ENCODE data around the gene SYNPO2L.
"Not testable (repeated sequence)": the region's sequence is repeated elsewhere in the genome, so short reads cannot be mapped to it uniquely, and the experiment has no call there.

SYNPO2L gene, protein sequence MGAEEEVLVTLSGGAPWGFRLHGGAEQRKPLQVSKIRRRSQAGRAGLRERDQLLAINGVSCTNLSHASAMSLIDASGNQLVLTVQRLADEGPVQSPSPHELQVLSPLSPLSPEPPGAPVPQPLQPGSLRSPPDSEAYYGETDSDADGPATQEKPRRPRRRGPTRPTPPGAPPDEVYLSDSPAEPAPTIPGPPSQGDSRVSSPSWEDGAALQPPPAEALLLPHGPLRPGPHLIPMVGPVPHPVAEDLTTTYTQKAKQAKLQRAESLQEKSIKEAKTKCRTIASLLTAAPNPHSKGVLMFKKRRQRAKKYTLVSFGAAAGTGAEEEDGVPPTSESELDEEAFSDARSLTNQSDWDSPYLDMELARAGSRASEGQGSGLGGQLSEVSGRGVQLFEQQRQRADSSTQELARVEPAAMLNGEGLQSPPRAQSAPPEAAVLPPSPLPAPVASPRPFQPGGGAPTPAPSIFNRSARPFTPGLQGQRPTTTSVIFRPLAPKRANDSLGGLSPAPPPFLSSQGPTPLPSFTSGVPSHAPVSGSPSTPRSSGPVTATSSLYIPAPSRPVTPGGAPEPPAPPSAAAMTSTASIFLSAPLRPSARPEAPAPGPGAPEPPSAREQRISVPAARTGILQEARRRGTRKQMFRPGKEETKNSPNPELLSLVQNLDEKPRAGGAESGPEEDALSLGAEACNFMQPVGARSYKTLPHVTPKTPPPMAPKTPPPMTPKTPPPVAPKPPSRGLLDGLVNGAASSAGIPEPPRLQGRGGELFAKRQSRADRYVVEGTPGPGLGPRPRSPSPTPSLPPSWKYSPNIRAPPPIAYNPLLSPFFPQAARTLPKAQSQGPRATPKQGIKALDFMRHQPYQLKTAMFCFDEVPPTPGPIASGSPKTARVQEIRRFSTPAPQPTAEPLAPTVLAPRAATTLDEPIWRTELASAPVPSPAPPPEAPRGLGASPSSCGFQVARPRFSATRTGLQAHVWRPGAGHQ

DNA sequence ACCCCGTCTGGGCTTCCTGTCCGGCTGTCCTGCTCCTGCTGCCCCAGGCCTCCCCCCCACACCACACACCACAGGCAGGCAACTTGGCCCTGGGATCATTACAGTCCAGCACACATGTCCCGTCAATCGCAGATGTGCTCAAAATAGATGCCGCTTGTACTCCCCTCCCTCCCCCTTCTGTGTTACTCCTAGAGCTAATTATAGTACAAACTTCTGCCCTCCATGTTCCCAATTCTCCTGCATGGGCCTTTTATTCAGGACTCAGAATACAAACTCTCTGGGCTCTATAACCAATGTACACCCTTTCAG lies at the start of gene SYNPO2L:
TSS of gene SYNPO2L (minus strand) at position 40 of the 309 bp plus-strand sequence. CDS start 107 bp downstream, outside the sequence.
- FAIRE-seq: no peak

DNA sequence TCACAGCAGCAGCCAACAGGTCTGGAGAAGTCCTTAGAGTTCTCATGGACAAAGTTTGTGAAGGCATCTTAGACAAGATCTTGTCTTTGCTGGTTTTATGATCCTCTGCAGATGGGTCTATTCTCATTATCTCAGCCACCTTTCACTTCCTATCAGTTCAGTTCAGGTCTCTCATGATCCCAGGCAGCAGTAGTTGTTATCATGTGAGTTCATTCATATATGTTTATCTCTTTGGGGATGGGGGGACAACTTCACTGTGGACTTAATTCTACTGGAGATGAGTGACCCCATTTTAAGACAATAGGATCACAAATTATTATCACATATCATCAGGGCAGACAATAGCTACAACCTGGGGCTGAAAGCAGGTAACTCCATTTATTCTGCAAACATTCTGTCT lies 48.1 kb upstream of the SYNPO2L start:
- not testable (repeated sequence) for FAIRE-seq

DNA sequence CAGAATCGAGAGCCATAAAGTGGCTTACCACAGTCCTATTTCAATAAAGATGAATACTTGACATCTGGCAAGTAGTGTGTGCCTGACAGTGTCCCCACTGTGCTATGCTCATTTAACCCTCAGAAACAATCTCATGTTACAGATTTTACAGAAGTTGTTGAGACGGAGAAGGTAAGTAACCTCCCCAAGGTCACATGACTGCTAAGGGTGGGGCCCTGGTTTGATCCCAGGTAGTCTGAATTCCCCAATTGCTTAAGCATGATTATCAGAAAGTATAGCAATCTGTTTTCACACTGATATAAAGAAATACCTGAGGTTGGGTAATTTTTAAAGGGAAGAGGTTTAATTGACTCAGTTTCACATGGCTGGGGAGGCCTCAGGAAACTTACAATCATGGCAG lies 43.0 kb upstream of the SYNPO2L start:
- FAIRE-seq: not testable (repeated sequence)

DNA sequence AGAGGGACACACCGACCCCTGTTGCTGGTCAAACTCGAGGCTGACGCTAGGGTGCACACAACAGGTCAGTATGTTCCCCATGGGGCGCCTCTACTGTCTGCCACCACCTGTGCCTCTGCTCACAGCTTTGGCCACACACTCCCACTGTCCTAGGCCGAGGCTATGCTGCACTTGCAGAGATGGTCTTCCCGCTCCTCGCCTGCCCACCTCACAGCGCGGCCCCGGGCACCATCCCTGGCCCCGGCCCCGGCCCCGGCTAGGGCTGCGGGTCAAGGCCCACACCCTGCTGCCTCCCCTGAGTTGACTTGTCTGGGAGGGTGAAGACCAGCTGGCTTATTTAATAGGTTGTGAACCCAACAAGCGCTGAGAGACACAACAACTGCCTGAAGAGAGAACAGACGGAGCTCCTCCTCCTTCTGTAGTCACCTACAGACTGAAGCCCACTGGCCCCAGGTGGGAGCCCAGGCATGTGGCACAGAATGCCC lies 41.9 kb upstream of the SYNPO2L start, which contains the start of gene AGAP5:
TSS of gene AGAP5 (minus strand) at position 435 of the 485 bp plus-strand sequence. CDS start at position 81, 354 bp downstream.
- not testable (repeated sequence) for FAIRE-seq

DNA sequence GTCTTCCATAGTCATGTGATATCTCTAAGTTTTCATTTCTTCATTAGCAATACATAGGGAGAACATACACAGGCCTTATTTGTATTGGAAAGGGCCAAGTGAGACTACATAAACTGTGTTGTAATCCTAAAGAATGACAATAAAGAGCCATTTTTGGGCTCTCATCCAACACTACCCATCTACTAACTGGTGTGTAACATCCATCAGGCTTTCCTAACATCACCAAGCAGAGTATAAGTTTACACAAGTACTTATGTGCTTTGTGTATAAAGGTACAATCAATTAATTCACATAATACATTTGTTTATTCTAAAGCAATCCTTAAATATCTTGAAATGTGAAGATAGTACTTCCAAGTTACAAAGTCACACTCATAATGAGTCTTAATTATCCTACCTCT lies 39.5 kb upstream of the SYNPO2L start:
- not testable (repeated sequence) for FAIRE-seq

DNA sequence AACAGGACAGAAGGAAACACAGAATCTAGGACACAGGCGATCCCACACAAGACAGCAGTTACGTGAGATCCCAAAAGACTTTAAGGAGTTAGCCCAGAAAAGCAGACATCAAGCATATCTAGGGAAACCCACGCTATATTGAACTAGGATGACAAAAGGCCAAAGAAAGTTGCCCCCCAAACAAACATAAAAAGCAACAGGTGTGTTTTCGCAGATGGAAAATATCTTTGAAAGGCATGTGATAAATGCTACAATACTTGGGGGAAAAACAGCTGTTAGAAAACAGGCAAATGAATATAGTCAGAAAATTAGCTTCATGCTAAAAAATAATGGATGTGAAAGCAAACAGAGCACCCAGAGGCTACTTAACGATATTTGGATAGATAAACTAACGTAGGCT lies 34.9 kb upstream of the SYNPO2L start:
- FAIRE-seq: not testable (repeated sequence)

DNA sequence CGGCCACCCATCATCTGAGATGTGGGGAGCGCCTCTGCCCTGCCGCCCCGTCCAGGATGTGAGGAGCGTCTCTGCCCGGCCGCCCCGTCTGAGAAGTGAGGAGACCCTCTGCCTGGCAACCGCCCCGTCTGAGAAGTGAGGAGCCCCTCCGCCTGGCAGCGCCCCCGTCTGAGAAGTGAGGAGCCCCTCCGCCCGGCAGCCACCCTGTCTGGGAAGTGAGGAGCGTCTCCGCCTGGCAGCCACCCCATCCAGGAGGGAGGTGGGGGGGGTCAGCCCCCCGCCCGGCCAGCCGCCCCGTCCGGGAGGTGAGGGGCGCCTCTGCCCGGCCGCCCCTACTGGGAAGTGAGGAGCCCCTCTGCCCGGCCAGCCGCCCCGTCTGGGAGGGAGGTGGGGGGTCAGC lies 33.8 kb upstream of the SYNPO2L start:
- not testable (repeated sequence) for FAIRE-seq

DNA sequence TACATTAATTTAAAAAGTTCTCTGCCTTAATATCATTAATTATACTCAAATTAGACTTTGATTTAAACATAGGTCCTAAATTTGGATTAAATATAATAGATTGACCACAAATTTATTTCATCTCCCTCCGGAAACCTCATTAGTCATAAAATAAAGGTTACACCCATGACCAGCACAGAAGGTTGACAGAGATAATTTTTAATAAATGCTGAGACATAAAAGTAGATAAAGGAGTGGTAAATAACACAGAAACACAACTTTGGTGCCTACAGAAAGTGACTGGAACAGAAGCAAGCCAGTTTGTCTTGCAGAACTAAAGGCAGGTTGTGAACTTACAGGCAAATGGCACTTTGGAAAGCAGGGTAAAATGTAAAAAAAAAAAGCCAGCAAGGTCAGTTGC lies 31.8 kb upstream of the SYNPO2L start:
- not testable (repeated sequence) for FAIRE-seq

DNA sequence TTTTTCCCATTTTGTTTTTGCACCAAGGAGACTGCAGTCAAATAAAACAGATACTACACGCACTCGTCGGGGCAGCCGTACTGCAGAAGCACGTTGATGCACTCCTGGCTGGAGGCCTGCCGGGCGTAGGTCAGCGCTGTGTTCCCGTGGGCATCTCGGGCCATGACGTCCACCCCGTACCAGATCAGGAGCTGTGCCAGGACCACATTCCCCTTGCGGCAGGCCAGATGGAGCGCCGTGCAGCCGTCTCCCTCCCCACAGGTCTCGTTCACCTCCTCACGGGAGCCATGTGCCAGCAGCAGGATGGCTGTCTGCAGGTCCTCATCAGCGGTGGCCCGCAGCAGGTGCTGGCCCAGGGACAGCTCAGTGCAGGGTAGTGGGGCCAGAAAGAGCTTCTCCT lies 18.7 kb upstream of the SYNPO2L start:
- not testable (repeated sequence) for FAIRE-seq

DNA sequence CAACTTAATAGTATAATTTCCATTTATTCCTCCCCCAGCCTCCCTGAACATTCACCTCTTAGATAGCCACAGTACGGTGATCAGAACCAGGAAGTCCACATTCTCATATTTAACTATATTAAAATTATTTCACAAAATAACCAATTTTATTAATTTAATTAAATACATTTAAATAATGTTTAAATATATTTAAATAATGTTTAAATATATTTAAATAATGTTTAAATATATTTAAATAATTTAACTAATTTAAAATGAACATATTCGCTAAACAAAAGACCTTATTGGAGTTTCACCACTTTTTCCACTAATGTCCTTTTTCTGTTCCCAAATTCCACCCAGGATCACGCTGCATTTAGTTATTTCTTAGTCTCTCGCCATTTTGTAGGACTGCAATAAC lies 12.5 kb upstream of the SYNPO2L start:
- not testable (repeated sequence) for FAIRE-seq

DNA sequence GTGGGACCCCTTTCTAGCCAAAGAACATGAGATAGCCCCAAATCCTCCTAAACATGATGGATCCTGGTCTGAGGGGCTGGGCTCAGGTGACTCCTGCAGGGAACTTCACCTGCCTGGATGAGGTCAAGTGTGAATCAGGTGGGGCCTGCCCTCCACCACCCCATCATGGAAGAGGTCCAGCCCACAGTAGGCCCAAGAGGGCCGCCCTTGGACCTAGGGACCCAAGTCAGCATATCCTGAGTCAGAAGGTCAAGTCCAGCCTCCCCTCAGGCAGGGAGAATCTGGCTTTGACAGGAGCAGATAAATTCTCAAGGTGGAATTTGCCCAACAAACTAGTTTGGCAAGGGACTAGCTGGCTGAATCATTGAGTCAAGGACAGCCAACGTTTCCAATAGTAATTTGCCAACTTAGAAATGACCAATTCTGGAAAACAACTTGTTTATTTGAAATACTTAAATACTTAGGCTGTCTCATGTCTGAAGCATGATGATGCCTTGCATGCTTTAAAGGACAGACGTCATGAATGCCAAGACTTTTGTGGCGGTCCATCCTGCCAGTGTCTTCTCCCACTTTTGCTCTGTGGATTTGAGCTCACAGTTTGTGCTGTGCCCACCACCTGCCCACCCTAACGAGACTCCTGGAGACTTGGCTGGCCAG lies 10.5 kb upstream of the SYNPO2L start:
- not testable (repeated sequence) for FAIRE-seq

DNA sequence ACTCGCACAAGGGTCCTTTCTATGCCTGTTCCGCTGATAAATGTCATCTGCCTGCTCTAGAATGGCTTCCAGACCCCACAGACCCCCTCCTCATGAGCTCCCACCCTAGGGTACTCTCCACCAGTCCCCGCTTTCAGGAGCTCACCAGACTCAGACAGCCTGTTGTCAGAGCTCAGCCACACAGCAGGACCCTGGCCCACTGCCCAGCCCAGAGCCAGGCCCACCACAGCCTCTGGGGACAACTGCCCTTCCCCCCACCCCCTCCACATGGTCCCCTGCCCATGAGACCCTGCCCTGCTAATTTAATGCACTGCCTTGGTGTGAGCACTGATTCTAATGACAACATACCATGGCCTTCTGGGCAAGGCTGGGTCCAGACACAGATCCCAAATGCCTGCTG lies 9.8 kb upstream of the SYNPO2L start:
- not testable (repeated sequence) for FAIRE-seq

DNA sequence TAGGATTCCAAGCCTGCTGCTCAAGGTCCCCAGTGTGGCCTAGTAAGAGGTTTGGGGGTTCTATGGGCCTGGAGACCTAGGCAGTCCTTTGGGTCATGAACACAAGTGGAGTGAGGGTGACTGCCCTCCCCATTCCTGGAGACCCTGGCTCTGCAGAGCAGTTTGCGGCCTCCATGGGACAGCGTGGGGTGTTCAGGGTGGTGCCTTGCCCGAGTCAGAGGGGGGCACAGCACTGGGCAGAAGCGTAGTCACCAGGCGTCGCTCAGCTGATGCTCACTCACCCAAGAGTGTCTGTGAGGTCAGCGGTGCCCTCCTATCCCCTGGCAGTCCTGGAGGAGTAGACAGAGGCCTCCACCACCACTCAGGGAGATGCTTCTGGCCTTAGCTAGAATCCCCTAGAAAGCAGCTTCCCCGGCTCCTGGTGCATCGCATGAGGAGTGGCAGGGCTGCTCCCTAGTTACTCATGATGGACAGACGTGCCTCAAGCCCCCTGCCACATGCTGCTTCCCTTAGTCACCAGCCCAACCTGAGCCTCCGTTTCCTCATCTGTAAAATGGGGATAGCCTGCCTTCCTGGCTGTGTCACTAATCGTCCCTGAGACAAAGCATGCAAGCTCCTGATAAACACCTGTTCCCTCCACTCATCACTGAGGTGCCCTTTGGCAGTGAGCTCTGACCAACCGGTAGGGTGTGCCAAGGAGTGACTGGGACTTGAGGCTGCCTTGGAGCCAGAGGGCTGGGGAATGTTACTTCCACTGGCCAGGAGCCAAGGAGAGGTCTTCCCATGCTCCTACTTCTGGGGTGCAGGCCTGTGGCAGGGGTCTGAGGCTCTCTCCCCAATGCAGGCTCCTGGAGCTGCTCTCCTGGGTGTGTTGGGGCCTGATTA lies 8.6 kb upstream of the SYNPO2L start:
- not testable (repeated sequence) for FAIRE-seq

DNA sequence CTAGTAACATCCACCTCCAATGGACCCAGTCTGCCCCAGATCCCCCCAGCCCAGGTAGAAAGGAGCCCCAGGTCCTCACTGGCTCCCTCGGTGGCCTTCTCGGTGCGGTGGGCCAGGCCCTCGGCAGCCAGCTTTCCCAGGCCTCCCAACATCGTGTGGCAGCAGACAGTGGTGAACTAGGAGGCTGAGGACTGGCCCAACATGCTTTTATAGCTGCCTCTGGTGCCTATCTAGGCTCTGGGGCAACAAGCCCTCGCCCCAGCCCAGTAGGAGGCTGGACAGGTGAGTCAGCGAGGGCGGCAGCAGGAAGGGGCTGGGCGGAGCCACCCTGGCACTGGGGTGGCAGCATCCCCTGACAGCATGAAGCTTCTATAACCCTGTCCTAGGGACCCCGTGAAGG lies 7.8 kb upstream of the SYNPO2L start:
- not testable (repeated sequence) for FAIRE-seq

DNA sequence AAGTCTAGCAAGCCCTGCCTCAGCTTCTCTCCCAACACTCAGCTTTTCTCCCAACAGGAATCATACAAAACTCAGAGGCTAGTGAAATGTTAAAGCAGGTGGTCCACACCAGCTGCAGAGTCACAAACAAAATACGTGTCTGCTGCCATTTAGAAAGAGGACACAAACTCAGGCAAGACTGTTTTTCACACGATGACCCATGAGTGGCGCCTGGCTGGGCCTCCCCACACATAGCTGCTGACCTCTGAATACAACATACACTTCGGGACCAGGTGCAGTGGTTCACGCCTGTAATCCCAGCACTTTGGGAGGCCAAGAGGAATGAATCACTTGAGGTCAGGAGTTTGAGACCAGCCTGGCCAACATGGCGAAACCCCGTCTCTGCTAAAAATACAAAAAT lies 6.9 kb upstream of the SYNPO2L start:
- not testable (repeated sequence) for FAIRE-seq

DNA sequence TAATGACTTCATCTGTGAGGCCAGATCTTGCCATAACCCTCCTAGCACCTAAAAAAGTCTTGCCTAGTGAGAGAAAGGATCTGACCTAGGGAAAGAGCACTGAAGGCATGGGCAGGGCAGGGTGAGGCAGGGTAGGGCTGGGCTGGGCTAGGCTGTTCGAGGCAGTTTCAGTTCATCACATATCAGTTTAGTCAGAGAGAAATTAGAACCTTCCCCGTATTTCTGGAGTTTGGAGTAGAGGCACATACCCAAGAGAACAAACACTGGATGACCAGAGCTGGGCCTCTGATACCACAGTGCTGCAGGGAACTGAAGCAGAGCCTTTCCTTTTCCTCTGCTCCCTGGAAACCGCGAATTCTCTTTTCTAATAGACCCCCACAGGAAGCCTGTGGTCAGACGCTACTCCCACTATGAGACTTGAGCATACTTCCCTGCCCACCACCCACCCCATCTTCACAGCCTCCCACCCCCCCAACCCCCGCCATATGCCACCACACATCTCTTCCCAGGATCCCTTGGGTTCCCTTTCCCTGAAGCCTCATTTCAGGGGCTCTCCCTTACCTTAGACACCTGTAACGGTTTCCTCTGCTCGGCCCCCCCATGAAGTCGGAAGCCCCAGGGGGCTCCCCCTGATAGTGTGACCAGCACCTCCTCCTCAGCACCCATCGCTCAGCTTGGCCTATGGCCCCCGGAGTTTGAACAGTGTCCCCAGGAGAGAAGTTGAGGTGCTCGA lies 406 bp downstream of the SYNPO2L start:
- FAIRE-seq: no peak

DNA sequence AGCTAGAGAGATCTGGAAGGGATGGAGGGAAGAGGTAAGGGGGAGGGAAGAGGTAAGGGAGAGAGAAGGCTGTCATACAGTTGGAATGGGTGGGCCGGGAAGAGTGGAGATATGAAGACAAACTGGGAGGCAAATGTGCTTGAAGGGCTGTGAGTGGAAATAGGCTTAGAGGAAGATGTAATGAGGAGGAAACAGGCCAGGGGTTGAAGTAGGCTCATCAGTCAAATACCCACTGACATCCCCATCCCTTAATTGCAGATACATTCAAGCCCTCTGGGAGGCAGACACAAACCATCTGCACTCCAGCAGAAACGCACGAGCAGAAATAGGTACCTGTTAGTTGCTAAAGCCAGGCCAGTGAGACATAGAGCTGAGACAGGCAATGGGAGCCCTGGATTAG lies 2.1 kb downstream of the SYNPO2L start:
- FAIRE-seq: no peak

DNA sequence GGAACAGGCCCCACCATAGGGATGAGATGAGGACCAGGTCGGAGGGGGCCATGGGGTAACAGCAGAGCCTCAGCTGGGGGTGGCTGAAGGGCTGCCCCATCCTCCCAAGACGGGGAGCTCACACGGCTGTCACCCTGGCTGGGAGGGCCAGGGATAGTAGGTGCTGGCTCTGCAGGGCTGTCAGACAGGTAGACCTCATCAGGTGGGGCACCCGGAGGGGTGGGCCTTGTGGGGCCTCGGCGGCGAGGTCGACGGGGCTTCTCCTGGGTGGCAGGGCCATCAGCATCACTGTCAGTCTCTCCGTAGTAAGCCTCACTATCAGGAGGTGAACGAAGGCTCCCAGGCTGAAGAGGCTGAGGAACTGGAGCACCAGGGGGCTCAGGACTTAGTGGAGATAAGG lies 2.6 kb downstream of the SYNPO2L start:
- FAIRE-seq: no peak

DNA sequence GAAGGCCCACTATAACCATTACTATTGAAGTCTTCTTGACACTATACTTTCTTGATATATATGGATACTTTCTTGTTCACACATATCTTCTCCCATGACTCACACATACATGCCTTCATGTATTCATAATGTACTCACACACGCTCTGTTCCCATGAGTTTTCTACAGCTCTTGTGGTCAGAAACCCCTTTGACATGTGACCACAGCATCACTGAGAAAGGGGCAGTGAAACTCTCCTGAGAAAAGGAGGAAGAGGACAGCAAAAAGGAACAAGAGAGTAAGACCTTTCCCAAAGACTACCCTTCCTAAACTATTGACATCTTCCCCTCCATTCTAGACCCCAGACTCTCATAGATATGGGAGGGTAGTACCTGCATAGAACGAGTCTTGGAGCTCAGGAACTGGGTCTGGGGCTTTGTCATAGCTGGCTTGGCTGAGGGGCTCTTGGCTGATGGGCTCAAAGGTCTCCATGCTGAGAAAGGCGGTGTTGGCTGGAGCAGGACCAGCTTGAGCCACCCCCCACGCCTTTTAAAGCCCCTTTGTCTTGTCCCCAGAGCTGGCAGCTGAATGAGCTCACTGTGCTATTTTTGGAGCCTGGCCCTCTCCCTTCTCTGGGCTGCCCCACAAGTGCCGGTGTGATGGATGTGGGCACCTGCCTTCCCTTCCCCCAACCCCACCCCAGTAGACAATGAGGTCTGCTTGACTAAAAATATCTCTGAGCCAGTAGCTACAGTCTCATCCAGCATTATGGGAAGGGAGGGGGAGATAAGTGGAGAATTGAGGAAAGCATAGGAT lies 5.1 kb downstream of the SYNPO2L start:
- FAIRE-seq: no peak

DNA sequence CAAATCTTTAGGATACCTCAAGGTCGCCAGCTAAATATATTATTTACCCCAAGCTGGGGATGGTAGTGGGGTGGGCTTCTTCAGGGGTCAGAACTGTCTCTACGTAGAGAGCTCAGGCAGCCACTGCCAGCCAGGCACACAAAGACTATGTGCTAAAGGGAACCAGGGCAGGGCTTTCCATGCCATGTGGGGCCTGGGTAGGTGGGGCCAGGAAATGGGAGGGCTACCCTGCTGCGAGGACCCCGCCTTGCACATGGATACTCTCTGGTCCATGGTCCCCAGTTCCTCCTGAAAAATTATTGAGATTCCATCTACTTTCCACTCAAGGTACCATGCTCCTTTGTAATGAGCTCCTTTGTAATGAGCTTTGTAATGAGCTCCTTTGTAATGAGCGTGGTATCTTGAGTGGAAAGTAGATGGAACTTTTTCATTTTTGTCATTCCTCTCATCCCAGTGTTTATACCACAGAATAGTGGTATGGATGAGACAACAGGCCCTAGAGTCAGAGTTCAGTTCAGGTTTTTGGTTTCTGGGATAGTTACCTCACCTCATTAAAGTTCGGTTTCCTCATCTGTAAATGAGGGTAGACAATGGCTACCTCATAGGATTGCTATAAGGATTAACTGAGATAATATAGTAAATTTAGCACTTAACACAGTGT lies 5.8 kb downstream of the SYNPO2L start:
- no peak for FAIRE-seq
